ENCODE measurements around the gene S100A2.

S100A2 gene

GRCh38 chr1:153565529-153566374 is at the start of gene S100A2:
Gene S100A2, minus strand, starts transcription at chr1:153565844. Its CDS starts 1,967 bp downstream, at chr1:153563877.
- no peak for DNase-seq

- no peak for DNase-seq
Measured at GRCh38 chr1:153615406-153615805, 49.8 kb upstream of the S100A2 start.

- DNase-seq, result no peak
Measured at GRCh38 chr1:153614906-153615305, 49.3 kb upstream of the S100A2 start.

- DNase-seq, result no peak
Measured at GRCh38 chr1:153614189-153614900, 48.7 kb upstream of the S100A2 start.

GRCh38 chr1:153613406-153613805 is 47.8 kb upstream of the S100A2 start:
- no peak for DNase-seq

- no peak for DNase-seq
Measured at GRCh38 chr1:153612755-153613331, 47.2 kb upstream of the S100A2 start, which contains the start of gene S100A16. Gene S100A16, minus strand, starts transcription at chr1:153613137. Its CDS starts 4,986 bp downstream, at chr1:153608151.

- no peak for DNase-seq
Measured at GRCh38 chr1:153612111-153612754, 46.6 kb upstream of the S100A2 start.

- no peak for DNase-seq
Measured at GRCh38 chr1:153611356-153611755, 45.7 kb upstream of the S100A2 start.

- no peak for DNase-seq
Measured at GRCh38 chr1:153610811-153611301, 45.2 kb upstream of the S100A2 start.

- DNase-seq, result no peak
Measured at GRCh38 chr1:153610334-153610733, 44.7 kb upstream of the S100A2 start.

- no peak for DNase-seq
Measured at GRCh38 chr1:153609585-153609907, 43.9 kb upstream of the S100A2 start.

- no peak for DNase-seq
Measured at GRCh38 chr1:153608742-153609584, 43.3 kb upstream of the S100A2 start.

- no peak for DNase-seq
Measured at GRCh38 chr1:153608089-153608682, 42.5 kb upstream of the S100A2 start.

- no peak for DNase-seq
Measured at GRCh38 chr1:153607381-153607780, 41.7 kb upstream of the S100A2 start.

GRCh38 chr1:153606194-153606593 is 40.5 kb upstream of the S100A2 start:
- DNase-seq, result no peak

- no peak for DNase-seq
Measured at GRCh38 chr1:153602749-153603148, 37.1 kb upstream of the S100A2 start.

- no peak for DNase-seq
Measured at GRCh38 chr1:153599847-153600246, 34.2 kb upstream of the S100A2 start.

GRCh38 chr1:153598309-153599172 is 32.9 kb upstream of the S100A2 start:
- DNase-seq, result peak; percentile 53 to 75

- no peak for DNase-seq
Measured at GRCh38 chr1:153597206-153597605, 31.6 kb upstream of the S100A2 start.

GRCh38 chr1:153592748-153593147 is 27.1 kb upstream of the S100A2 start:
- no peak for DNase-seq

GRCh38 chr1:153588482-153588881 is 22.8 kb upstream of the S100A2 start:
- no peak for DNase-seq

Measured in NCI-H2081 (cell line).